CD4-positive, alpha-beta memory T cell (primary cell): ENCODE data around the gene TSGA10. TPM values are rescaled to one million over a fixed set of nuclear protein-coding genes. Genes with fewer than 3 reads are reported as not detected.

Source experiments
- CTCF ChIA-PET: fragments of 350-600 bp; sonication (Branson Sonifier 250); formaldehyde crosslinking; loops from one replicate; lab custom pipeline; 2021; ENCODE audit warnings: inconsistent platforms; ENCODE audit not compliant: partially characterized antibody; lab: Charles Lee
- POLR2A ChIA-PET: fragments of 350-600 bp; sonication (Branson Sonifier 250); formaldehyde crosslinking; loops from one replicate; lab custom pipeline; 2021; ENCODE audit not compliant: partially characterized antibody; lab: Charles Lee
- DNase-seq, 5 donors: peaks; one replicate each; pipeline versions ENCODE4 v3.0.0 to v3.0.0-alpha.2; 2020 to 2022; ENCODE audit warnings: mixed read lengths in 1 of 5
- H3K27ac ChIP-seq: one replicate; pipeline ENCODE4 v1.7.0; 2013; ENCODE audit warnings: low read depth, low read length
- H3K27me3 ChIP-seq: 2 replicates; pipeline ENCODE4 v1.7.0; 2013; ENCODE audit warnings: mild to moderate bottlenecking, low read length, moderate library complexity; ENCODE audit not compliant: insufficient read depth
- H3K36me3 ChIP-seq: 2 replicates; pipeline ENCODE4 v1.7.0; 2013; ENCODE audit warnings: mild to moderate bottlenecking, low read length, moderate library complexity; ENCODE audit not compliant: insufficient read depth
- H3K4me1 ChIP-seq: 2 replicates; pipeline ENCODE4 v1.7.0; 2013; ENCODE audit warnings: mild to moderate bottlenecking, low read length, moderate library complexity; ENCODE audit not compliant: insufficient read depth
- H3K4me3 ChIP-seq, 2 donors: one replicate each; pipeline ENCODE4 v1.7.0; 2013; ENCODE audit warnings: low read length in 2 of 2, mild to moderate bottlenecking in 1 of 2
- H3K9me3 ChIP-seq, 2 donors: one replicate each; pipeline ENCODE4 v1.7.0; 2013; ENCODE audit warnings: low read length in 2 of 2, control low read depth in 1 of 2; ENCODE audit not compliant: control insufficient read depth in 1 of 2
- H3K27ac Mint-ChIP-seq, 7 donors: one replicate each; pipeline ENCODE4 v1.8.0; 2020 to 2021; ENCODE audit warnings: mixed read lengths in 7 of 7, mild to moderate bottlenecking in 6 of 7, inconsistent platforms in 3 of 7, moderate library complexity in 3 of 7
- H3K27me3 Mint-ChIP-seq, 2 donors: one replicate each; pipeline ENCODE4 v1.8.0; 2020 to 2021; ENCODE audit warnings: mixed read lengths in 2 of 2
- H3K36me3 Mint-ChIP-seq, 2 donors: one replicate each; pipeline ENCODE4 v1.8.0; 2020 to 2021; ENCODE audit warnings: mixed read lengths in 2 of 2, inconsistent platforms in 1 of 2, mild to moderate bottlenecking in 1 of 2
- H3K4me1 Mint-ChIP-seq, 4 donors: one replicate each; pipeline ENCODE4 v1.8.0; 2020 to 2021; ENCODE audit warnings: mixed read lengths in 4 of 4, mild to moderate bottlenecking in 1 of 4
- H3K4me3 Mint-ChIP-seq, 8 donors: one replicate each; pipeline ENCODE4 v1.8.0; 2020 to 2021; ENCODE audit warnings: mixed read lengths in 8 of 8, mild to moderate bottlenecking in 7 of 8, moderate library complexity in 6 of 8, inconsistent platforms in 3 of 8
- H3K9me3 Mint-ChIP-seq, 8 donors: one replicate each; pipeline ENCODE4 v1.8.0; 2020 to 2021; ENCODE audit warnings: mixed read lengths in 8 of 8, mild to moderate bottlenecking in 5 of 8, inconsistent platforms in 3 of 8, moderate library complexity in 1 of 8
- intact Hi-C: fragments of 100-400 bp; cut with micrococcal nuclease; formaldehyde crosslinking; loops from one replicate; pipeline ENCODE4 v1.15.1; 2023
- polyA plus RNA-seq, 2 donors: library from polyadenylated mRNA; unstranded; fragments of 300-500 nt; fragmentation: Illumina TruSeq; gene quantifications; one replicate each; pipeline ENCODE4 v1.2.3, GENCODE V29; 2021
- total RNA-seq, 2 experiments: library from RNA; stranded (reverse); gene quantifications; one replicate each; pipeline ENCODE4 v1.2.3, GENCODE V29; 2021

The TSGA10 gene
- total and polyA plus RNA-seq, 4 experiments from 2014 or later = 17.0 to 22.6 (median 19.0) TPM

GRCh38 chr2:99153921-99154604, 679 bp downstream of the TSGA10 start:
- H3K27me3 Mint-ChIP-seq = no peaks in the 10 kb centered on the region
- peak overlapping the region in 1 of 7 donors; percentile 100 for H3K27ac Mint-ChIP-seq
- DNase-seq = peak in 1 of 5 donors; percentile 4
- ChIA-PET CTCF (interaction anchor here (0.8 to 3.2 kb wide), 4 partner anchors 13 to 183 kb away, joined by 3 to 20 read pairs (median 6); partner anchors contain the start of genes C2orf15, EIF5B and TXNDC9), POLR2A (interaction anchor here (0.6 to 6.2 kb wide), 15 partner anchors 9 to 1508 kb away, joined by 3 to 112 read pairs (median 5); partner anchors contain the start of genes C2orf15, COX5B, EIF5B and MITD1)
- peaks cover 5 to 38% (median 34%) of the 10 kb centered on the region in 4 donors for H3K4me1 Mint-ChIP-seq
- Histone ChIP-seq H3K36me3 (no peaks in the 10 kb centered on the region), H3K4me1 (peaks cover 25% of the 10 kb centered on the region), H3K4me3 (peak overlapping the region; percentile 78 to 83), H3K27ac (peak overlapping the region; percentile 97), H3K27me3 (no peaks in the 10 kb centered on the region), H3K9me3 (no peaks in the 10 kb centered on the region)
- intact Hi-C loops = loop anchor here (1.0 to 10.0 kb wide), 2 partner anchors 13 to 1159 kb away; partner anchors contain the start of genes C2orf15 and TMEM131
- peaks cover 18 to 35% of the 10 kb centered on the region in 2 donors for H3K36me3 Mint-ChIP-seq
- peak overlapping the region in 3 of 8 donors; percentile 91 to 99 (median 96) for H3K4me3 Mint-ChIP-seq
- no peaks in the 10 kb centered on the region for H3K9me3 Mint-ChIP-seq

GRCh38 chr2:99152199-99152895, 2.4 kb downstream of the TSGA10 start:
- POLR2A ChIA-PET = interaction anchor here (6.2 kb wide), 1 partner anchor 11 kb away, joined by 112 read pairs; the partner anchor contains the start of gene C2orf15
- Histone ChIP-seq H3K9me3 (no peaks in the 10 kb centered on the region), H3K4me1 (peaks cover 25% of the 10 kb centered on the region), H3K4me3 (no peak overlapping the region), H3K27me3 (no peaks in the 10 kb centered on the region), H3K27ac (no peak overlapping the region), H3K36me3 (no peaks in the 10 kb centered on the region)
- Mint-ChIP-seq H3K9me3 (no peaks in the 10 kb centered on the region), H3K4me3 (no peak overlapping the region), H3K36me3 (peaks cover 5 to 28% of the 10 kb centered on the region in 2 donors), H3K27ac (no peak overlapping the region), H3K4me1 (peaks cover 0 to 31% (median 27%) of the 10 kb centered on the region in 4 donors), H3K27me3 (no peaks in the 10 kb centered on the region)
- intact Hi-C loops = loop anchor here (10.0 kb wide), 1 partner anchor 1158 kb away; the partner anchor contains the start of gene TMEM131
- no peak for DNase-seq
- CTCF ChIA-PET = interaction anchor here (2.2 kb wide), 1 partner anchor 11 kb away, joined by 4 read pairs; the partner anchor contains the start of gene C2orf15

- Histone ChIP-seq H3K4me1 (peaks cover 16% of the 10 kb centered on the region), H3K36me3 (no peaks in the 10 kb centered on the region), H3K27me3 (no peaks in the 10 kb centered on the region), H3K4me3 (no peak overlapping the region), H3K27ac (no peak overlapping the region), H3K9me3 (no peaks in the 10 kb centered on the region)
- Mint-ChIP-seq H3K27ac (no peak overlapping the region), H3K4me1 (peaks cover 0 to 19% (median 12%) of the 10 kb centered on the region in 4 donors), H3K9me3 (no peaks in the 10 kb centered on the region), H3K36me3 (peaks cover 0 to 16% of the 10 kb centered on the region in 2 donors), H3K4me3 (no peak overlapping the region), H3K27me3 (no peaks in the 10 kb centered on the region)
- DNase-seq = no peak
- CTCF ChIA-PET = interaction anchor here (2.2 kb wide), 1 partner anchor 9 kb away, joined by 4 read pairs; the partner anchor contains the start of gene C2orf15
- POLR2A ChIA-PET = interaction anchor here (1.3 kb wide), 1 partner anchor 9 kb away, joined by 7 read pairs; the partner anchor contains the start of gene C2orf15
- intact Hi-C loops = loop anchor here (10.0 kb wide), 1 partner anchor 1156 kb away; the partner anchor contains the start of gene TMEM131
These were observed 4.0 kb downstream of the TSGA10 start for GRCh38 chr2:99150706-99151105.

- POLR2A ChIA-PET = interaction anchor here (0.5 to 2.6 kb wide), 22 partner anchors 8 to 1145 kb away, joined by 3 to 112 read pairs (median 4); partner anchors contain the start of genes COA5, EIF5B, LIPT1 and MITD1
- peaks cover 11 to 12% of the 10 kb centered on the region in 2 donors for H3K36me3 Mint-ChIP-seq
- peak; percentile 97 to 98 (median 97) for DNase-seq
- H3K4me3 Mint-ChIP-seq = peak within 1 kb of the TSS; percentile 93 to 99 (median 96)
- CTCF ChIA-PET = interaction anchor here (0.8 to 3.2 kb wide), 8 partner anchors 10 to 196 kb away, joined by 3 to 20 read pairs (median 4); partner anchors contain the start of genes EIF5B, LIPT1, MITD1 and MRPL30
- H3K27ac Mint-ChIP-seq = peak within 1 kb of the TSS; percentile 96 to 99 (median 98)
- Histone ChIP-seq H3K4me1 (peaks cover 18% of the 10 kb centered on the region), H3K9me3 (no peaks in the 10 kb centered on the region), H3K36me3 (no peaks in the 10 kb centered on the region), H3K27ac (peak within 1 kb of the TSS; percentile 86), H3K27me3 (no peaks in the 10 kb centered on the region), H3K4me3 (peak within 1 kb of the TSS; percentile 50 to 97)
- no peaks in the 10 kb centered on the region for H3K27me3 Mint-ChIP-seq
- peaks cover 0 to 7% (median 0%) of the 10 kb centered on the region in 8 donors for H3K9me3 Mint-ChIP-seq
- intact Hi-C loops = loop anchor here (1.0 to 2.0 kb wide), 5 partner anchors 13 to 349 kb away; partner anchors contain the start of genes LIPT1, MITD1, MRPL30 and REV1
- H3K4me1 Mint-ChIP-seq = peaks cover 11 to 31% (median 17%) of the 10 kb centered on the region in 4 donors
These were observed 13.3 kb downstream of the TSGA10 start, which contains the start of gene C2orf15 for GRCh38 chr2:99141110-99142108. Gene C2orf15, plus strand, starts transcription at chr2:99141707. Its CDS starts 8,852 bp downstream, at chr2:99150559.

- H3K4me3 ChIP-seq = peak overlapping the region; percentile 50 to 97
- H3K36me3 ChIP-seq = no peaks in the 10 kb centered on the region
- peaks cover 18% of the 10 kb centered on the region for H3K4me1 ChIP-seq
- peak overlapping the region; percentile 86 for H3K27ac ChIP-seq
- H3K9me3 ChIP-seq = no peaks in the 10 kb centered on the region
- H3K27me3 ChIP-seq = no peaks in the 10 kb centered on the region
- no peak for DNase-seq
- ChIA-PET CTCF (interaction anchor here (0.9 to 3.2 kb wide), 6 partner anchors 14 to 196 kb away, joined by 3 to 20 read pairs (median 4); partner anchors contain the start of genes EIF5B, LIPT1, MITD1 and MRPL30), POLR2A (interaction anchor here (0.6 to 2.6 kb wide), 24 partner anchors 11 to 1144 kb away, joined by 3 to 112 read pairs (median 4); partner anchors contain the start of genes COA5, EIF5B, LIPT1 and MITD1)
- peaks cover 0 to 10% (median 0%) of the 10 kb centered on the region in 8 donors for H3K9me3 Mint-ChIP-seq
- H3K36me3 Mint-ChIP-seq = peaks cover 12 to 14% of the 10 kb centered on the region in 2 donors
- intact Hi-C loops = loop anchor here (1.0 to 2.0 kb wide), 5 partner anchors 14 to 350 kb away; partner anchors contain the start of genes LIPT1, MITD1, MRPL30 and REV1
- H3K4me3 Mint-ChIP-seq = peak overlapping the region; percentile 93 to 99 (median 96)
- H3K27me3 Mint-ChIP-seq = no peaks in the 10 kb centered on the region
- peak overlapping the region; percentile 96 to 99 (median 98) for H3K27ac Mint-ChIP-seq
- peaks cover 11 to 31% (median 17%) of the 10 kb centered on the region in 4 donors for H3K4me1 Mint-ChIP-seq
These were observed 14.0 kb downstream of the TSGA10 start for GRCh38 chr2:99140860-99141109.
